RCC 7860 (cell line): ENCODE measurements around the gene HSPA12B.

Source experiments
- DNase-seq: peaks from one replicate; pipeline ENCODE4 v3.0.0-alpha.2; 2015; ENCODE audit warnings: low spot score
- FAIRE-seq: peaks from 2 replicates; lab custom pipeline; 2012; peaks lifted over from hg19 to GRCh38; lab: Jason Lieb, UNC

The HSPA12B gene

DNA sequence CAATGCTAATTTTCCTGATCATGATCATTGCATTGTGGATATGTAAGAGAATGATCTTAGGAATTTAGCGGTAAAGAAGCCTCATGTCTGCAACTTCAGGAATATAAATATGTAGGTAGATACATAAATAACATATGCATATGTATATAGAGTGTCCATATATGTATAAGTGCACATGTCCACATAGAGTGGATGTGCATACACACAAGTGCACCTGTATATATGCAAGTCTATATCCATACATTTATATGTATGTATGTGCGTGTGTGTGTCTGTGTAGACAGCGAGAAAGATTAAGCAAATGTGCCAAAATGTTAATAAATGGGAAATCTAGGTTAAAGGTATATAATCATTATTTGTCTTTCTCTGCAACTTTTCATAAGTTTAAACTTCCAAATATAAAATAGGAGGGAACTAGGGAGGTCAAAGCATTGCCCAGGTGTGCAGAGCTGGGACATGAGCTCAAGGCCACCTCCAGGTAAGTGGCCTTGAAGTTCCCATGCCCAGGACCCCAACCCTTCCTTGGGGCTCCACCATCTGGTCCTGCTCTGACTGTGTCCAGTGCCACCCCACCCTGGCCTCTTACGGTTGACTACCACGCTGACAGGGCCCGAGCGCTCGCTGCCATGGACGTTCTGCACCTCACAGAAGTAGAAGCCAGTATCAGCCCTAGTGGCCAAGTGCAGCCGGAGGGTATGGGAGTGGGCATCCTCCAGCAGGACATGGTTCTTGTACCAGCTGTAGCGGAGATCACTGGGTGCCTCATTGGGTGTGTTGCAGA is 29.7 kb upstream of the HSPA12B start:
- DNase-seq: no peak
- FAIRE-seq: no peak

DNA sequence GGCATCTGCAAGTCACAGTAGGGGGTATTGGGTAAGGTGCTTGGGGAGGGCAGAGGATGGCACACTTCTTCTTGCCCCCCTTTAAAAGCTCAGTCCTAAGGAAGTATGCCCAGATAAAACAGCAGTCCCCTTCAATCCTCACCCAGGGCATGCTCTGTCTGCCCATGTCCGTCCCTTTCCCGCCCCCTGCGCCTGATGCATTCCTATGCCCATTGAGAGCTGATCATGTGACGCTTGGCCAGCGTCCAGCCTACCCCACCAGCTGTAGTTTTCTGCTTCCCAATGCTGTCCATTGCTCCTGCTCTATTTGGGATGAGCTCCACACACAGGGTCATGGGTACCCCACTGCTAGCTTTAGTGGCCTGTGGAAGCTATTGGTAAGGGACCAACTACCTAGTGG is 28.4 kb upstream of the HSPA12B start:
- DNase-seq (no peak), FAIRE-seq (no peak)

DNA sequence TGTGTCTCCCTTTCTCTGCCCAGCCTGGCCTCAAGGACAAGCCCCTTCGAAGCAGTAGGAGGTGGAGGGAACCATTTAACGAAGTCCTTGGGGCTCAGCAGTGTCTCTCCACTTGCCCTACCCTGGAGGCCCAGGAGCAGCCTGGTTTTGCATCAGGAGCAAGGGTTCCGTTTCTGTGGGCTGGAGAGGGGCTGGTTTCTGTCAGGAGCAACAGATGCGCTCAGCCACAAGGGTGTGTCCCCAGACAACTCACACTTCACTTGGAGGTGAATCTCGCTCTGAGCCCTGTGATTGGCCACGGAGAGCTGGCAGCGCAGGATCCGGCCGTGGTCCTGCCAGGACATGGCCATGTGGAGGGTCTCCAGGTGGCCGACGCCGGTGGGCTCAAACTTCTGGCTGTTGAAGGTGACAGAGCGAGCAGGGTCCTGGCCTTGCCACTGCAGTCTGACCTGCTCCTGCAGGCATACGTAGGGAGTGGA is 27.0 kb upstream of the HSPA12B start:
- FAIRE-seq: no peak
- DNase-seq: no peak

DNA sequence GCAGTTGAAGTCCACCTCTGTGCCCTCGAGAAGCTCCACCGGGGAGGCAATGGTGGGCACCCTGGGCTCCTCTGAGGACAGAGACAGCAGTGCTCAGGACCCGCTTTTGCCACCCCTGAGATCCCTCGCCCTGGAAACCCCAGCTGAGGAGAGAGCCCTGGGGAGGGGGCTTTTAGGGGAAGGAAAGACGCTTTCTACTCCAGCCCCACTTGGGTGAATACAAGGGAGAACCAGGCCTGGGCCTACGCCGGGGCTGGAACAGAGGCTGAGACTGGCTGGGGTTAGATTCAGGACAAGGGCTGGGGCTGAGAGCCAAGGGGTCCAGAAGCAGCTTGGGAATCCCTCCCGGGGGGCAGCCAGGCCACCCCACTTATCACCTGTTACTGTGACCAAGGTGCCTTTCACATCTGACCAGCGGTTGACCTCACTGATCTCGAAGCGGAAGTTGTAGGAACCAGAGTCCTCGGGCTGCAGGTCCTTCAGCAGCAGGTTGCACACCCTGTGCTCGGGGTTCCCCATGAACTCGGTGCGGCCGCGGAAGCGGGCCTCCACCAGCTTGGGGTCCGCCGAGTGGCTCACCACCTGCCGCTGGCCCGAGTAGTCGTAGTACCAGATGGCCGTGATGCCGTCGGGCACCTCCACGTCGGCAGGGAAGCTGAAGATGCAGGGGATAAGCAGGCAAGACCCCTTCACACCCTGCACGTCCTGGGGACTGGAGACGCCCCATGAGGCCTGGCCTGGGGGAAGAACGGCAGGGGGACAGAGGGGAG is 26.3 kb upstream of the HSPA12B start:
- no peak for FAIRE-seq
- DNase-seq: no peak

DNA sequence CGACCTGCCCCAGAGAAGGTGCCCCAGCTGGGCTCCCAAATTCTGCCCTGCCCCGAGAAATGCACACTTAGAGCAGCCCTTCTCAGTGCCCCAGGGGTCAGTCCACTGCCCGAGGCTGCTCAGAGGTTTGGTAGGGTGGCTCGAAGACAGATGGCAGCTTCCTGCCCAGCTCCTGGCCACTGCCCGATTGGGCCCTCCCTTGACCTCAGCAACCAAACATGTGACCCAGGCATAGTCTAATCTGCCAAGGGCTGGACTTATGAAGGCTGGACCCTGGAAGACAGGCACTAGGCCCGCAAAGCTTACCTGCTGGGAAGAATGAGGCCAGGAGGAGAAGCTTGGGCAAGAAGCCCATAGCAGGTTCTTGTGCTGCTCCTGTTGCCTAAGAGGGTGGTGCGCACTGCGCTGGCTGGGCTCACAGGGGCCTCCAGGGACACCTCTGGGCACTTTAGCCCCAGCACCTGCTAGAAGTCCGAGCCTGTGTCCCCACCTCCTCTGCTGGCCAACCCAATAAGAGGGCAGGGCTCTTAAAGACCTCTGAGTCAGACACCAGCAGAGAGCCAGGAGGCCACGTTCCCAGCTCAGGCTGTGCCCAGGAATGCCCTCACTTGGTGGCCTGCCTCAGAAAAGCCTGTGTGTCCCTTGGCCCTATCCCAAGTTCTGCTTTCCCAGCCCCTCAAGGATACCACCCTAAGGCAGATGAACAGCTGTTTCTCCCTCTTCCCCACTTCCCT is 25.5 kb upstream of the HSPA12B start:
- DNase-seq (no peak), FAIRE-seq (no peak)

DNA sequence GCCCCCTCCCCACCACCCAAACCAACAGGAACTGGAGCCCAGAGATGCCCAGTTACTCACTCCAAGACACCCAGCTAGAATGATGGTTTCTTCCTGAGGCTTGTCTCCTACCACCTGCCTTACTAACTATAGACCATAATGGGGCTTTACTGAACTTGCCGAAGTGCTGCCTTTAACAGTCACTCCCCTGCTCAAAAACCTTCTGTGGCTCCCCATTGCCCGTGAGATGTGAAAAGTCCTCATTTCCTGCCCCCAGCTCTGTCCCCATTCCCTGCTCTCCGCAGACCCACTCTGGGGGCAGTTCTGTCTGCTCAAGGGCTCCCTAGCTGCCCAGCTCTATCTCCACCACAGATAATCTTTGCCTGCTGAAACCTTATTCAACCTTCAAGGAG is 25.0 kb upstream of the HSPA12B start:
- DNase-seq: no peak
- FAIRE-seq: no peak

DNA sequence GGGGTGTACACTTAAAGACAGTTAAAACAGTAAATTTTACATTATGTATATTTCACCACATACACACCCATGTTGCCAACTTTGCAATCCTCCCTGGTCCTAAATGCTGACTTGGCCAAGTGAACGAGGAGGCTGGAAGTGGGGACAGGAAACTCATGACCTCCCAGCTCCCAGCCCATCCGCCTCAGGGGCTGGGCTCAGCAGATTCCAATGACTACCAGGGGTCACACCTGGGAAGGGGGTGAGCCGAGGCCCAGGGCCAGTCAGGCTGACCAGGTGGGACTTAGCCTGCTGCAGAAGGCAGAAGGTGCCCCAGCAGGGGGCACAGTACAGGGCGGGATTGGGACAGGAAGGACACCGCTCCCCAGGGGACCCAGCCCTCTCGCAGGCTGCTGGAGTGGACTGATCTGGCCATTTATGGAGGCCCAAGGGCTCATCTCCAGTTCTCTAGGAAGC is 22.4 kb upstream of the HSPA12B start:
- DNase-seq (no peak), FAIRE-seq (no peak)

DNA sequence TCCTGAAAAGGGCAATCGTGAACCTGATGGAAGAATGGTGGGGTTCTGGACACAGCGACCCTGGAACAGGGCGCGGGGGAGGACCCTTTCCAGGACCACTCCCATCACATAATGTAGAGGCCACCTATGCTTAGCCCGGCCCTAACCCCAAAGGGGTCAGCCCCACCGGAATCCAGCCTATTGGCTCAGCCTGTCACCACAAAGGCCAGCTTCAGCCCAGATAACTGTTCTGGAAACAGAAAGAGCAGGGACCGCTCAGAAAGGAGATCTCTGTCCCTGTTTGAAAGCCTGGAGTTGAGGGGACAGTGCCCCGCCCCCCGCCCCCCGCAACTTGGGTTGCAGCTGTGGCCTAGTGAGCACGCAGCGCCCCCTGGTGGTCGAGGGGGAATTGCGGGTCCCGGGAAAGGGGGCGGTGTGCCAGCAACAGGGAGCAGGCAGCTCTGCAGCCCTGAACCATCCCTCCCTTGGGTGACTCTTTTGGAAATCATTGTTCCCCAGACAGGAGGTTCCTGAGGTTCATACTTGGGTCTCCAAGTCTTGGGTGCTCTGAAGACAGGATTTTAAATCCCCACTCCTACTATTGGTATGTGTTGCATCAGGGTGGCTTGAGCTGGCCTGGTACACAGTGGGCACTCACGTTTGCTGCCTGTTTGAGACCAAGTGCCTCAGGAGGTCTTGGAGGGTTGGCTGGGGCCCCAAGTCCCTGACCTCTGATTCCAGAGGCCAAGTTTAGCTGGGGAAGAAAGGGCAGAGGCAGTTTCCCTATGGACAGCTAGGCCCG is 21.6 kb upstream of the HSPA12B start:
- DNase-seq (no peak), FAIRE-seq (no peak)

DNA sequence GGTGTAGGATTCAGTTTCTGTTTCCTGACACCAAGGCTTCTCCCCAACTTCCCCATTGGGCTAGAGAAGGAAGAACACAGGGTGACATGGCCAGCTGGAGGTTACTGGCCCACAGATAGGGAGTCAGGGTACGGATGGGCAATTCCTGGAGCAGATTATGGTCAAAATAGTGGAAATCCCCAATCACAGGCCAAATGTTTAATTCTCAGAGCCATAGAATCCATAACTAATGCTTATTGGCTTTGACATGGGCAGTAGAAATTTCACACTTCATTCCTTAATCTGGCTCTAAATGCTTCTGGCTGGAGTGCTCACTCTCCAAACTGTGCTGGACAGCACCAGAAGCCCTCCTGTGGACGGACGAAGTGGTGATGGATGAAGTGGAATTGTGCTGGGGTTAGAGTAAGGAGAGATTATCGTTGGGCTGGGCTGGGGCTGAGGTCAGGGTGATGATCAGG is 21.0 kb upstream of the HSPA12B start:
- no peak for FAIRE-seq
- no peak for DNase-seq

DNA sequence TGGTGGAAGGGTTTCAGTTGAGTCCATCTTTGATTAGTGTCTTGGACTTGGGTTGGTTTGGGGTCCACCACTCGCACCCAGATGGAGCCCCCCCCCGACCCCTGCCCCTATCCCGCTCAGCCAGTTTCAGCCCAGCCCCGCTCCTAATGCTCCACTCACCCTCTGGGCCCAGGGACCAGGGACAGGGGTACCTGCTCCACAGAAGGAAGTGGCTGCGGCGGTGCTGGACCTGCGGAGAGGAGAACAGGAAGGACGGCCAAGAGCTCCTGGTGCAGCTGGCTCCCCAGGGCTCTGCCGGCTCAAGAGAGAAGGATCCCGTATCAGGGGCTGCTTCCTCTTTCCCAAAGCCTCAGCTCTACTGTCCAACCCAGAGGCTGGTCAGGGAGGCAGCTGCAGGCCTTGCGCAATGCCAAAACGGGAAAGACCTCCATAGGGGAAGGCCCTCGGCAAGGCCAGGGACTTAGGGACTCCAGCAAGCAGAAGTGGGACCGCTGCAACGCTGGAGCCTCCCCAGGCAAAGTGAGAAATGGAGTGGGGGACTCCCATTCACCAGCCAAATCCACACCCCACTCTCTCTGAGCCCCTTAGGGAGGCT is 20.1 kb upstream of the HSPA12B start, which contains the start of gene SIGLEC1:
TSS of gene SIGLEC1 (minus strand) at position 322 of the 595 bp plus-strand sequence. CDS start 5,472 bp downstream, outside the sequence.
- DNase-seq (no peak), FAIRE-seq (no peak)

DNA sequence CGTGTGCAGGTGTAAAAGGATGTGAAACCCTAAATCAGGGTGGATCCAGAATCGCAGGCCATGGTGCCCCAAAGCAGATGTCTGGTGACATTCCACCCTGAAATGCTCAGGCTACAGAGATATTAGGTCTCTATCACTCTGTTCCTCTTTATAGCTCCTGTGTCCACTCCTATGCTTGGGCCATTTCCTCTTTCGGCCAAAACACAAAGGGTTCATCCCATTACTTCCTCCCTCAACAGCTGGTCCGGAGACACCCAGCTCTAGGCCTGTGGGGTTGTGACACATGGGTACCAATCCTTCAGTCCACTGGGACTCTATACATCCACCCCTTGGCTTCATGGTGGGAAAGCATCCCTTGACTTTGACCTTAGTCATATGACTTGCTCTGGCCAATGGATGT is 18.4 kb upstream of the HSPA12B start:
- no peak for DNase-seq
- no peak for FAIRE-seq

DNA sequence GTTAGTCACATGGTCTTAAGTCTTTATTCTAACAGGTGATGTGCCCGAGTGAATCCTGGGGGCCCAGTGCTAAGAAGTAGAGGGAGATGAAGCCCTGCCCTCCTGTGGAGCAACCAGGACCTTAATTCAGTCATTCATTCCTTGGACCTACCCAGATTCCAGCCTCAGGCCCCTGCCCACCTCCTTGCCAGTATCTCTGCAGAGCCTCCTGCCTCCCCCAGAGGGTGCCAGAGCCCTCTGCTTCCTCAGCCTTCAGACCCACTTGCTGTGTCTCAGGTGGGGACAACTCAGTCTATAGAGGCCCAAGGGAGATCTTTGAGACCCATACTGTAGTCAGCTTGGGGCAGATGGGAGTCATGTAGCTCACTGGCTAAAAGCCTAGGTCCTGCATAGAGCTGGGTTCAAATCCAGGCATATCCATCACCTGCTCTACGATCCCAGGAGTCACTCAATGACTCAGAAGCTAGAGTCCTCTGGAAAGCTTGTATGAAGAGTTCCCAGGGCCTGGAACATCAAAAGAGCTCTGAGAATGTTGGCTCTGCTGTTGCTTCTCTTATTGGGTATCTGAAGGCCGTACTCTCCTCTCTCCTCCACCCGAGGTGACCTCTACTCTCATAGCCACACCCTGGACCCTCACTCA is 16.2 kb upstream of the HSPA12B start:
- FAIRE-seq: no peak
- peak; percentile 18 for DNase-seq

DNA sequence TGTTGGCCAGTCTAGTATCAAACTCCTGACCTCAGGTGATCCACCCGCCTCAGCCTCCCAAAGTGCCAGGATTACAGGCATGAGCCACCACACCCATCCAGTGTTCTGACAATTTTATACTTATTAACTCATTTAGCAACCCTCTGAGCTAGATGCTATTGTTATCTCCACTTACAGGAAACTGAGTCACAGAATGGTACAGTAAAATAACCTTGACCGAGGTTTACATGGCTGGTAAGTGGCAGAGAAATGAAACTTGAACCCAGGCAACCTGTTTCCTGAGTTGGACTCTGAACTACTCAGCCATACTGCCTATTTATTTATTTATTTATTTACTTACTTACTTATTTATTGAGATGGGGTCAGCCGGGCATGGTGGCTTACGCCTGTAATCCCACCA is 13.4 kb upstream of the HSPA12B start:
- DNase-seq: no peak
- no peak for FAIRE-seq

DNA sequence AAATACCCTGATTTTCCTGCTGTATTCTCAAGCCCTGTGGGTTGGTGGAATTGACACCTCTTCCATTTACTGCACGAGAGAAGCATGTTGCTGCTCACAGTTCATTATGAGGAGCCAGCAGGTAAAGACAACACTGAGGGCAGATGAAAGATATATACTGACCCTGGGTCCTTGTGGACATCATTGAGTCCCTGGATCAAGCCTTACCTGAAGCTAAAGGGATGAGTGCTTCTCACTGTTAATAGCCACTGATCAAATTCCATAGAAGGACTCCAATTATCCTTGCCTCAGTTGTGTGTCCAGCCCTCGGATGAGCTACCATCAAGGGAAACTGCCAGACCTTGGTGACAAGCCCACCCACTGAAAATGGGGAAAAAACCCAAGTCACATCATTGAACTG is 12.4 kb upstream of the HSPA12B start:
- FAIRE-seq: no peak

DNA sequence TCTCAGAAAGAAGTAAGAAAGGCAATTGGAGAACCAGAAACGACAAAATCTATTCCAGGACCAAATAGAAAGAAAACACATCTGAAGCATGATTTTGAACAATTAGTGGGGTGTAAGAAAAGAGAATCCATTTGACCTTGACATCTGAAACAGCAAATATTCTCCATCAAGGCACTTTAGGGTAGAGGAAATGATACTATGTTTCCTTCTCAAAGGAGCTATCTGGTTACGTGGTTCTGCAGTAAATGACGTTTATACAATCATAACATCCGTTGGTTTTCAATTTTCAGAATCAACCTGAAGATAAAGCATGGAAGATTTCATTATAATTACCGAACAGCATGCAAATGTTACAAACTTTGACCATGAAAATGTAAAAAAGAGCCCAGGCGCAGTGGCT is 11.9 kb upstream of the HSPA12B start:
- FAIRE-seq: no peak

More for the DNA sequence above, 12.4 kb upstream of the HSPA12B start:
- DNase-seq: no peak

DNA sequence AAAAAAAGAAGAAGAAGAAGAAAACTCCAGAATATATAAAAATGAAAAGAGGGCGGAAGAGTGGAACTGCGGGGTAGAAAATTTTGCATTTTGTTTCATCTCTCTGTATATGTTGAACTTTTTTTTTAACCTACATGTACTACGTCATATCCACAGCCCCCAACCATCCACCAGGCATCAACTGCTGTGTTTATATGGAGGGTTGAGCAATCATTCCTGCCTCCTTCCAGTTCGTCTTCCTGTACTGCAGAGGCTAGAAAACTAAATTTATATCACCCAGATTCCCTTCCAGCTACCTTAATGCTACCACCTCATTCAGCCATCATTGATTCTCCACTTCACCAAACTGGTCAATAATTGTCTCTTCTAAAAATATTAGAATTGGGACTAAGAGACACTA is 10.6 kb upstream of the HSPA12B start:
- FAIRE-seq: no peak

More for the DNA sequence above, 11.9 kb upstream of the HSPA12B start:
- no peak for DNase-seq

DNA sequence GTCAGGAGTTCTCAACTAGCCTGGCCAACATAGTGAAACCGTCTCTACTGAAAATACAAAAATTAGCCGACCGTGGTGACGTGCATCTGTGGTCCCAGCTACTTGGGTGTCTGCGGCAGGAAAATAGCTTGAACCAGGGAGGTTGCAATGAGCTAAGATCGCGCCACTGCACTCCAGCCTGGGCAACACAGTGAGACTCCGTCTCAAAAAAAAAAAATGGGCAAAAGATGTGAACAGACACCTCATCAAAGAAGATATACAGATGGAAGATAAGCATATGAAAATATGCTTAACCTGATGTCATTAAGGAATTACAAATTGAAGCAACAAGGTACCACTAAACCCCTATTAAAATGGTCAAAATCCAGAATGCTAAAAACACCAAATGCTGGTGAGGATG is 9.2 kb upstream of the HSPA12B start:
- FAIRE-seq: no peak
- DNase-seq: no peak

More for the DNA sequence above, 10.6 kb upstream of the HSPA12B start:
- DNase-seq: no peak

DNA sequence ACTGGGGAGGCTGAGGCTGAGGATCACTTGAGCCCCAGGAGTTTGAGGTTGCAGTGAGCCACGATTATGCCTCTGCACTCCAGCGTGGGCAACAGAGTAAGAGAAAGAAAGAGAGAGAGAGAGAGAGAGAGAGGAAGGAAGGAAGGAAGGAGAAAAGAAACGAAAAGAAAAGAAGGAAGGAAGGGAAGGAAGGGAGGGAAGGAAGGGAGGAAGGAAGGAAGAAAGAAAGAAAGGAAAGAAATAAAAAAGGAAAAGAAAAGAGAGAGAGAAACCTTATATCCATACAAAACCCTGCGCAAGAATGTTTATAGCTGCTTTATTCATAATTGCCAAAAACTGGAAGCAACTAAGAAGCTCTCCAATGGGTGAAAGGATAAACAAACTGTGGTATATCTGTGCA is 8.1 kb upstream of the HSPA12B start:
- no peak for FAIRE-seq

DNA sequence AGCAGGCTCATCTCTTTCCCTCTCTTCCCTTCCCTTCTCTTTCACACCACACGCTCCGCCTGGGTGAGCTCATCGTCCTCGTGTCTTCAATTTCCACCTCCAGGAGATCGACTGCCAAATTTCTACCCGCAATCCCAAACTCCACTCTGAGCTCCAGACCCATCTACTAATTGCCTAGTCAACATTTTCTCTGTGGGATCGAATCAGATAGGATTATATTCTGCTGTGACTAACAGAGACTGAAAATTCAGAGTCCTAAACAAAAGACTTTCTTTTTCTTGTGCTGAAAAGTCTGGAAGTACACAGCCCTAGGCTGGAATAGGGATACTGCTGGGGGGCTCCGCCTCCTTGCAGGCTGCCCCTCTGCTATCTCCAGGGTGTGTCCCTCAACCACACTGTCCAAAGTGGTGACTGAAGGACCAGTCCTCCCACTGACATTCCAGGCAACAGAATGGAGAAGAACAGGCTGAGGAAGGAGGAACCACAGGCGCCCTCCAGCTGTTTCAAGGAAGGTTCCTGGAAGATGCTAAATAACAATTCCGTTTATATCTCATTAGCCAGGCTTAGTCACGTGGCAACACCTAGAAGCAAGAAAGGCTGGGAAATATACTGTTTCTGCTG is 5.0 kb upstream of the HSPA12B start:
- no peak for FAIRE-seq

More for the DNA sequence above, 8.1 kb upstream of the HSPA12B start:
- DNase-seq: no peak

More for the DNA sequence above, 5.0 kb upstream of the HSPA12B start:
- DNase-seq: no peak
